HG02588 (cell line): ENCODE results near the gene TMEM225B.
"Not testable (repeated sequence)": the region's sequence is repeated elsewhere in the genome, so short reads cannot be mapped to it uniquely, and the experiment has no call there.

Source experiments
- ATAC-seq: cut with Tn5 transposase; IDR thresholded peaks from one replicate; pipeline ENCODE4 v1.9.1; 2021; ENCODE audit warnings: mild to moderate bottlenecking, moderate library complexity; ENCODE audit not compliant: unreplicated experiment

TMEM225B gene

GRCh38 chr7:99597762-99598501, at the start of gene TMEM225B:
TMEM225B (plus strand) TSS chr7:99598267; CDS start chr7:99604389, 6,122 bp downstream.
- ATAC-seq, result no peak

- ATAC-seq, result not testable (repeated sequence)
These were observed 48.5 kb upstream of the TMEM225B start for GRCh38 chr7:99549545-99549944.

GRCh38 chr7:99551334-99551733, 46.7 kb upstream of the TMEM225B start:
- no peak for ATAC-seq

- peak; percentile 98 for ATAC-seq
These were observed 46.2 kb upstream of the TMEM225B start, which contains the start of gene FAM200A for GRCh38 chr7:99551767-99552463. FAM200A (minus strand) TSS chr7:99552114; CDS start chr7:99548407, 3,707 bp downstream.

- no peak for ATAC-seq
These were observed 45.0 kb upstream of the TMEM225B start for GRCh38 chr7:99553039-99553438.

GRCh38 chr7:99554939-99555338, 43.1 kb upstream of the TMEM225B start:
- no peak for ATAC-seq

GRCh38 chr7:99557196-99557607, 40.9 kb upstream of the TMEM225B start:
- ATAC-seq, result no peak

- ATAC-seq, result peak; percentile 55
These were observed 40.1 kb upstream of the TMEM225B start for GRCh38 chr7:99557940-99558305.

- peak; percentile 78 for ATAC-seq
These were observed 39.5 kb upstream of the TMEM225B start, which contains the start of gene ZNF655 for GRCh38 chr7:99558306-99559174. ZNF655 (plus strand) TSS chr7:99558642; CDS start chr7:99560560, 1,918 bp downstream.

- no peak for ATAC-seq
These were observed 38.7 kb upstream of the TMEM225B start for GRCh38 chr7:99559175-99559915.

- no peak for ATAC-seq
These were observed 37.0 kb upstream of the TMEM225B start for GRCh38 chr7:99560834-99561736.

GRCh38 chr7:99561737-99562051, 36.4 kb upstream of the TMEM225B start:
- ATAC-seq, result no peak

GRCh38 chr7:99562114-99562784, 35.8 kb upstream of the TMEM225B start:
- ATAC-seq, result no peak

GRCh38 chr7:99562832-99563231, 35.2 kb upstream of the TMEM225B start:
- ATAC-seq, result no peak

- ATAC-seq, result no peak
These were observed 34.4 kb upstream of the TMEM225B start for GRCh38 chr7:99563650-99564049.

- not testable (repeated sequence) for ATAC-seq
These were observed 29.3 kb upstream of the TMEM225B start for GRCh38 chr7:99568770-99569169.

- no peak for ATAC-seq
These were observed 26.3 kb upstream of the TMEM225B start for GRCh38 chr7:99571768-99572167.

GRCh38 chr7:99573257-99573656, 24.8 kb upstream of the TMEM225B start:
- ATAC-seq, result no peak

GRCh38 chr7:99576251-99576650, 21.8 kb upstream of the TMEM225B start:
- no peak for ATAC-seq
